ENCODE results near the gene SLC6A11. TPM values are rescaled to one million over a fixed set of nuclear protein-coding genes. Genes with fewer than 3 reads are reported as not detected.

SLC6A11 gene
- total and polyA plus RNA-seq, 2 of the 13 experiments (the other 11 are each of a cell fraction or from before 2014, with no cell fraction given) = 17.9 to 34.5 TPM

DNA sequence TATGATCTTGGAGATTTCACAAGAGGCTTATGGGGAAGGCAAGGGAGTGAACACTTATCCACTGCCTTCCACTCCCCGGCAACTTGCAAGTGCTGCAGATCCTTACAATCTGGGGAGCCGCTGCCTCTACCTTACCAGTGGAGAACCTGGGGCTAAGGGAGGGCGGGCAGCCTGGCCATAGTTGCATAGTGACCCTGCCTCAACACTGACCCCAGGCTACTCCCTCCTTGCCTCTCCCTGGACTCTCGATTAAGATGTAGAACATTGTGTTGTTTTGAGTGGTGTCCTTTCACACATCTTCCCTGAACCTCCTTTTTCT lies 30.6 kb downstream of the SLC6A11 start:
- CTCF ChIA-PET (ENCODE audit: low intra/inter-chr PET ratio, low total read pairs) = no interaction called here
- peaks cover 0 to under 1% of the 10 kb centered on the region in 2 experiments; a peak in 1 of 5 replicates for H3K27me3 ChIP-seq (ENCODE audit: control insufficient read depth in 1 of 2, insufficient read depth in 2 of 2, low read length in 2 of 2)
- no peak overlapping the region for H3K27ac ChIP-seq (ENCODE audit: extremely low read length, insufficient read depth, low read length)
- TF ChIP-seq, protein P1, sequence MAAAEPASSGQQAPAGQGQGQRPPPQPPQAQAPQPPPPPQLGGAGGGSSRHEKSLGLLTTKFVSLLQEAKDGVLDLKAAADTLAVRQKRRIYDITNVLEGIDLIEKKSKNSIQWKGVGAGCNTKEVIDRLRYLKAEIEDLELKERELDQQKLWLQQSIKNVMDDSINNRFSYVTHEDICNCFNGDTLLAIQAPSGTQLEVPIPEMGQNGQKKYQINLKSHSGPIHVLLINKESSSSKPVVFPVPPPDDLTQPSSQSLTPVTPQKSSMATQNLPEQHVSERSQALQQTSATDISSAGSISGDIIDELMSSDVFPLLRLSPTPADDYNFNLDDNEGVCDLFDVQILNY (CRISPR knock-in tag; conservative IDR thresholded peaks at IDR 0.05) = no peak
- TF ChIP-seq SP140L (CRISPR knock-in tag; IDR thresholded peaks at IDR 0.05; ENCODE audit: borderline replicate concordance) (no peak), ZBTB3 (CRISPR knock-in tag; IDR thresholded peaks at IDR 0.05; ENCODE audit: borderline replicate concordance, low read depth) (no peak), ZNF614 (CRISPR knock-in tag; IDR thresholded peaks at IDR 0.05; ENCODE audit: borderline replicate concordance) (no peak), PTBP1 (IDR thresholded peaks at IDR 0.05; ENCODE audit: low read depth, low read length, poor library complexity, severe bottlenecking) (no peak), REL (CRISPR knock-in tag; conservative IDR thresholded peaks at IDR 0.05) (no peak), SOX5 (CRISPR knock-in tag; IDR thresholded peaks at IDR 0.05; ENCODE audit: borderline replicate concordance) (no peak), ZNF543 (CRISPR knock-in tag; IDR thresholded peaks at IDR 0.05) (no peak), PHF21A (CRISPR knock-in tag; IDR thresholded peaks at IDR 0.05) (no peak), FOSL1 (CRISPR knock-in tag; IDR thresholded peaks at IDR 0.05; ENCODE audit: borderline replicate concordance) (no peak)
- TF ChIP-seq, protein P2, sequence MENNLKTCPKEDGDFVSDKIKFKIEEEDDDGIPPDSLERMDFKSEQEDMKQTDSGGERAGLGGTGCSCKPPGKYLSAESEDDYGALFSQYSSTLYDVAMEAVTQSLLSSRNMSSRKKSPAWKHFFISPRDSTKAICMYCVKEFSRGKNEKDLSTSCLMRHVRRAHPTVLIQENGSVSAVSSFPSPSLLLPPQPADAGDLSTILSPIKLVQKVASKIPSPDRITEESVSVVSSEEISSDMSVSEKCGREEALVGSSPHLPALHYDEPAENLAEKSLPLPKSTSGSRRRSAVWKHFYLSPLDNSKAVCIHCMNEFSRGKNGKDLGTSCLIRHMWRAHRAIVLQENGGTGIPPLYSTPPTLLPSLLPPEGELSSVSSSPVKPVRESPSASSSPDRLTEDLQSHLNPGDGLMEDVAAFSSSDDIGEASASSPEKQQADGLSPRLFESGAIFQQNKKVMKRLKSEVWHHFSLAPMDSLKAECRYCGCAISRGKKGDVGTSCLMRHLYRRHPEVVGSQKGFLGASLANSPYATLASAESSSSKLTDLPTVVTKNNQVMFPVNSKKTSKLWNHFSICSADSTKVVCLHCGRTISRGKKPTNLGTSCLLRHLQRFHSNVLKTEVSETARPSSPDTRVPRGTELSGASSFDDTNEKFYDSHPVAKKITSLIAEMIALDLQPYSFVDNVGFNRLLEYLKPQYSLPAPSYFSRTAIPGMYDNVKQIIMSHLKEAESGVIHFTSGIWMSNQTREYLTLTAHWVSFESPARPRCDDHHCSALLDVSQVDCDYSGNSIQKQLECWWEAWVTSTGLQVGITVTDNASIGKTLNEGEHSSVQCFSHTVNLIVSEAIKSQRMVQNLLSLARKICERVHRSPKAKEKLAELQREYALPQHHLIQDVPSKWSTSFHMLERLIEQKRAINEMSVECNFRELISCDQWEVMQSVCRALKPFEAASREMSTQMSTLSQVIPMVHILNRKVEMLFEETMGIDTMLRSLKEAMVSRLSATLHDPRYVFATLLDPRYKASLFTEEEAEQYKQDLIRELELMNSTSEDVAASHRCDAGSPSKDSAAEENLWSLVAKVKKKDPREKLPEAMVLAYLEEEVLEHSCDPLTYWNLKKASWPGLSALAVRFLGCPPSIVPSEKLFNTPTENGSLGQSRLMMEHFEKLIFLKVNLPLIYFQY (CRISPR knock-in tag; IDR thresholded peaks at IDR 0.05; ENCODE audit: borderline replicate concordance) = no peak
- TF ChIP-seq, protein P3, sequence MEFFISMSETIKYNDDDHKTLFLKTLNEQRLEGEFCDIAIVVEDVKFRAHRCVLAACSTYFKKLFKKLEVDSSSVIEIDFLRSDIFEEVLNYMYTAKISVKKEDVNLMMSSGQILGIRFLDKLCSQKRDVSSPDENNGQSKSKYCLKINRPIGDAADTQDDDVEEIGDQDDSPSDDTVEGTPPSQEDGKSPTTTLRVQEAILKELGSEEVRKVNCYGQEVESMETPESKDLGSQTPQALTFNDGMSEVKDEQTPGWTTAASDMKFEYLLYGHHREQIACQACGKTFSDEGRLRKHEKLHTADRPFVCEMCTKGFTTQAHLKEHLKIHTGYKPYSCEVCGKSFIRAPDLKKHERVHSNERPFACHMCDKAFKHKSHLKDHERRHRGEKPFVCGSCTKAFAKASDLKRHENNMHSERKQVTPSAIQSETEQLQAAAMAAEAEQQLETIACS (CRISPR knock-in tag; IDR thresholded peaks at IDR 0.05) = no peak
- TF ChIP-seq, protein P4, sequence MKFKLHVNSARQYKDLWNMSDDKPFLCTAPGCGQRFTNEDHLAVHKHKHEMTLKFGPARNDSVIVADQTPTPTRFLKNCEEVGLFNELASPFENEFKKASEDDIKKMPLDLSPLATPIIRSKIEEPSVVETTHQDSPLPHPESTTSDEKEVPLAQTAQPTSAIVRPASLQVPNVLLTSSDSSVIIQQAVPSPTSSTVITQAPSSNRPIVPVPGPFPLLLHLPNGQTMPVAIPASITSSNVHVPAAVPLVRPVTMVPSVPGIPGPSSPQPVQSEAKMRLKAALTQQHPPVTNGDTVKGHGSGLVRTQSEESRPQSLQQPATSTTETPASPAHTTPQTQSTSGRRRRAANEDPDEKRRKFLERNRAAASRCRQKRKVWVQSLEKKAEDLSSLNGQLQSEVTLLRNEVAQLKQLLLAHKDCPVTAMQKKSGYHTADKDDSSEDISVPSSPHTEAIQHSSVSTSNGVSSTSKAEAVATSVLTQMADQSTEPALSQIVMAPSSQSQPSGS (CRISPR knock-in tag; IDR thresholded peaks at IDR 0.05) = no peak
- POLR2A ChIA-PET = no interaction called here
- ATAC-seq = no peak
- in situ Hi-C loops (cut with HindIII; ENCODE audit: extremely low pct_ligation_motif_present, low pct_unique_long_range_greater_than_20kb) = no loop called here
- no peaks in the 10 kb centered on the region for H3K9me3 ChIP-seq (ENCODE audit: low read length)
- intact Hi-C loops (cut with micrococcal nuclease; ENCODE audit: unreplicated experiment) = no loop called here
- no peak overlapping the region for H3K9ac ChIP-seq (ENCODE audit: insufficient read depth, low read depth, low read length)
- no peak for DNase-seq (ENCODE audit: low spot score)
- no peak for FAIRE-seq
- BruUV-seq (replicated peaks) = no TSS peak
- H3K36me3 ChIP-seq (replicated peaks in 1 of 2; ENCODE audit: control insufficient read depth in 1 of 2, insufficient read depth in 2 of 2, low read length in 2 of 2) = peaks cover 1 to 15% of the 10 kb centered on the region in 2 experiments; a peak in 4 of 5 replicates
- WGBS (ENCODE audit: low lambda C conversion rate) = 75% methylated on average over 2 of the region's 4 CpGs
- no peak overlapping the region for H3K4me2 ChIP-seq (ENCODE audit: low read depth, low read length)
- H4K20me1 ChIP-seq (ENCODE audit: insufficient read depth, low read length) = no peaks in the 10 kb centered on the region
- H2AFZ ChIP-seq (ENCODE audit: low read length) = no peak overlapping the region
- no peaks in the 10 kb centered on the region for H3K79me2 ChIP-seq (ENCODE audit: insufficient read depth, low read length)
- no peaks in the 10 kb centered on the region for H3K4me1 ChIP-seq (ENCODE audit: insufficient read depth, low read length)
- H3K4me3 ChIP-seq (replicated peaks in 1 of 3; ENCODE audit: insufficient read depth in 1 of 3, low read depth in 2 of 3, low read length in 3 of 3) = no peak overlapping the region

Data from HepG2 (cell line).